Right lobe of liver (tissue), 6 donors: Measurements from ENCODE around the gene TRNAU1AP. TPM values are rescaled to one million over a fixed set of nuclear protein-coding genes. Genes with fewer than 3 reads are reported as not detected.

Experiments used
- ATAC-seq, 4 donors: fragments of 200-7000 bp; cut with Tn5 transposase; one replicate each; pipeline ENCODE4 v1.9.1; 2020; ENCODE audit warnings: mild to moderate bottlenecking in 4 of 4, moderate library complexity in 4 of 4
- DNase-seq, 3 donors: peaks; one replicate each; pipeline ENCODE4 v3.0.0-alpha.2; 2020
- H3K27ac ChIP-seq, 3 donors: fragments of 200-600 bp; one replicate each; pipeline ENCODE4 v1.8.0; 2022
- H3K27me3 ChIP-seq, 2 donors: fragments of 200-600 bp; one replicate each; pipeline ENCODE4 v1.8.0; 2022
- H3K36me3 ChIP-seq, 4 donors: fragments of 200-600 bp; sonication (generic) in 1 of 4; one replicate each; pipeline versions ENCODE4 v1.5.1 to v1.8.0; 2017 to 2022; ENCODE audit warnings: control low read depth in 1 of 4
- H3K4me1 ChIP-seq, 4 donors: fragments of 200-600 bp; sonication (generic) in 1 of 4; one replicate each; pipeline versions ENCODE4 v1.5.1 to v1.8.0; 2017 to 2022; ENCODE audit warnings: control low read depth in 1 of 4
- H3K4me3 ChIP-seq, 3 donors: fragments of 200-600 bp; one replicate each; pipeline ENCODE4 v1.8.0; 2022
- H3K9me3 ChIP-seq, 4 donors: fragments of 200-600 bp; sonication (generic) in 1 of 4; one replicate each; pipeline versions ENCODE4 v1.5.1 to v1.8.0; 2017 to 2022; ENCODE audit warnings: control low read depth in 1 of 4
- POLR2A ChIP-seq: fragments of 450-650 bp; IDR thresholded peaks from one replicate; pipeline ENCODE4 v1.6.1; 2017; ENCODE audit warnings: antibody characterized with exemption, mild to moderate bottlenecking
- WGBS: methylation state at CpG from one replicate; pipeline ENCODE4 v1.1.6; 2018; ENCODE audit warnings: low coverage, low lambda C conversion rate; ENCODE audit not compliant: insufficient coverage; ENCODE audit errors: missing lambda C conversion rate; 5-methylcytosine and 5-hydroxymethylcytosine counted together
- intact Hi-C, 2 donors: fragments of 100-400 bp; cut with DNase I; formaldehyde crosslinking; loops; one replicate each; pipeline versions ENCODE4 v1.11.2 to v1.14.1; 2022
- total RNA-seq, 6 experiments: library from RNA; depleted of rRNA in 2 of 6; stranded (reverse); fragments of >200 nt in 2 of 6; fragmentation: NEBNext Ultra II Directional in 3 of 6; extraction: Animal tissue kit (Norgen Biotek cat#: 25700) in 3 of 6; gene quantifications; one replicate each; pipeline versions ENCODE4 v1.1.0 to v1.2.4, GENCODE V29; 2016 to 2023
- TF ChIP-seq, protein P1 (sequence below), 4 donors: fragments of 200-600 bp in 3 of 4; fragments of 450-650 bp in 1 of 4; IDR thresholded peaks; one replicate each; pipeline versions ENCODE4 v1.5.1 to v1.8.0; 2016 to 2022; ENCODE audit warnings: antibody characterized with exemption in 4 of 4, mild to moderate bottlenecking in 2 of 4
- donor health status: DM: no; HTN: yes; CAD: no.
- donor health status: DM: no; HTN: no; CAD: no.
- donor health status: DM: no; HTN: no; CAD: no.
- donor health status: DM: no; HTN: yes; CAD: no.
- donor health status: DM: no; HTN: yes; CAD: no.

The TRNAU1AP gene
- total RNA-seq, 6 experiments from 2014 or later = 5.2 to 14.8 (median 7.3) TPM

DNA sequence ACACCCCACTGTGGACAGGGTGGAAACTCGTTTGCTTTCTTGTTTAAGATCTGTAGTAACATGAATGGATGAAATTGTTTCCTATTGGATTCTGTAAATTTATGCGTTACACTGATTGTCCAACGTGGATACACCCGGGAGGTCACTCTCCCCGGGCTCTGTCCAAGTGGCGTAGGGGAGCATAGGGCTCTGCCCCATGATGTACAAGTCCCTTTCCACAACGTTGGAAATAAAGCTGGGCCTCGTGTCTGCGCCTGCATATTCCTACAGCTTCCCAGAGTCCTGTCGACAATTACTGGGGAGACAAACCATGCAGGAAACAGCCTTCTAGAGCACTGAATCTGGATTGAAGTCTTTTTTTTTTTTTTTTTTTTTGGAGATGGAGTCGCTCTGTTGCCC is 45.6 kb upstream of the TRNAU1AP start:
- WGBS = 7% methylated on average over 9 of the region's 11 CpGs
- H3K27ac ChIP-seq = peak overlapping the region; percentile 44 to 85 (median 53)
- peaks cover 16 to 48% (median 29%) of the 10 kb centered on the region in 4 donors for H3K36me3 ChIP-seq
- H3K4me1 ChIP-seq = peaks cover 0 to 30% (median 11%) of the 10 kb centered on the region in 4 donors
- ATAC-seq = peak in 1 of 4 donors; percentile 12
- intact Hi-C loops = no loop called here
- H3K4me3 ChIP-seq = peak overlapping the region; percentile 72 to 94 (median 85)
- H3K27me3 ChIP-seq = no peaks in the 10 kb centered on the region
- no peaks in the 10 kb centered on the region for H3K9me3 ChIP-seq
- no peak for DNase-seq
- TF ChIP-seq, protein P1, sequence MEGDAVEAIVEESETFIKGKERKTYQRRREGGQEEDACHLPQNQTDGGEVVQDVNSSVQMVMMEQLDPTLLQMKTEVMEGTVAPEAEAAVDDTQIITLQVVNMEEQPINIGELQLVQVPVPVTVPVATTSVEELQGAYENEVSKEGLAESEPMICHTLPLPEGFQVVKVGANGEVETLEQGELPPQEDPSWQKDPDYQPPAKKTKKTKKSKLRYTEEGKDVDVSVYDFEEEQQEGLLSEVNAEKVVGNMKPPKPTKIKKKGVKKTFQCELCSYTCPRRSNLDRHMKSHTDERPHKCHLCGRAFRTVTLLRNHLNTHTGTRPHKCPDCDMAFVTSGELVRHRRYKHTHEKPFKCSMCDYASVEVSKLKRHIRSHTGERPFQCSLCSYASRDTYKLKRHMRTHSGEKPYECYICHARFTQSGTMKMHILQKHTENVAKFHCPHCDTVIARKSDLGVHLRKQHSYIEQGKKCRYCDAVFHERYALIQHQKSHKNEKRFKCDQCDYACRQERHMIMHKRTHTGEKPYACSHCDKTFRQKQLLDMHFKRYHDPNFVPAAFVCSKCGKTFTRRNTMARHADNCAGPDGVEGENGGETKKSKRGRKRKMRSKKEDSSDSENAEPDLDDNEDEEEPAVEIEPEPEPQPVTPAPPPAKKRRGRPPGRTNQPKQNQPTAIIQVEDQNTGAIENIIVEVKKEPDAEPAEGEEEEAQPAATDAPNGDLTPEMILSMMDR (IDR thresholded peaks at IDR 0.05) = no peak
- TF ChIP-seq POLR2A = no peak

DNA sequence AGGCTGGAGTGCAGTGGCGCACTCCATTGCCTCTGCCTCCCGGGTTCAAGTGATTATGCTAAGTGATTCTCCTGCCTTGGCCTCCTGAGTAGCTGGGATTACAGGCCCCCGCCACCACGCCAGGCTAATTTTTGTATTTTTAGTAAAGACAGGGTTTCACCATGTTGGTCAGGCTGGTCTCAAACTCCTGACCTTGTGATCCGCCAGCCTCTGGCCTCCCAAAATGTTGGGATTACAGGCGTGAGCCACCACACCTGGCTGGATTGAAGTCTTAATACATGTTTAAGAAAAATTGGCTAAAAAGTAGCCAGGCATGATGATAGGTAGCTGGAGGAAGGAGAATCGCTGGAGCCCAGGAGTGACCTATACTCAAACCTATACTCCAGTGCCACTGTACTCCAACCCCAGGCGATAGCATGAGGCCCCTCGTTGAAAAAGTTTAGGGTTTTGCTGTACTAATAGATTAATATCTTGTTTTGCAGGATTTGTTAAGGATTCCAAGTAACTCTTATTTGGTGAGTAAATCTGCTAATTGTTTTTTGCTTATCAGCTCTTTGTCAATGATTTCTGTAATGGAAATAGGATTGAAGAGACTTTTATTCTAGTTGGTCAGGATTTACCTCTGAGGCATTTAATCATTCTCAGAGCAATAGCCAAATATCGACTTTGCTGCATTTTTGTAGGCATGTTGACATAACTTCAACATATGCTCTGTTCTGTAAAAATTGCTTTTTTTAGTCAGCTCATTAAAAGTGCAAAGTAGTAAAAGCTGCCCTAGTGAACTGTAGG is 45.0 kb upstream of the TRNAU1AP start:
- Histone ChIP-seq H3K4me1 (peaks cover 0 to 30% (median 11%) of the 10 kb centered on the region in 4 donors), H3K4me3 (peak overlapping the region; percentile 72 to 94 (median 85)), H3K9me3 (no peaks in the 10 kb centered on the region), H3K27me3 (no peaks in the 10 kb centered on the region), H3K36me3 (peaks cover 16 to 53% (median 31%) of the 10 kb centered on the region in 4 donors), H3K27ac (peak overlapping the region in 2 of 3 donors; percentile 53 to 85)
- TF ChIP-seq POLR2A = no peak
- TF ChIP-seq, protein P1 (IDR thresholded peaks at IDR 0.05) = no peak
- no peak for DNase-seq
- 32% methylated on average over 10 of the region's 10 CpGs for WGBS
- intact Hi-C loops = no loop called here
- ATAC-seq = no peak

DNA sequence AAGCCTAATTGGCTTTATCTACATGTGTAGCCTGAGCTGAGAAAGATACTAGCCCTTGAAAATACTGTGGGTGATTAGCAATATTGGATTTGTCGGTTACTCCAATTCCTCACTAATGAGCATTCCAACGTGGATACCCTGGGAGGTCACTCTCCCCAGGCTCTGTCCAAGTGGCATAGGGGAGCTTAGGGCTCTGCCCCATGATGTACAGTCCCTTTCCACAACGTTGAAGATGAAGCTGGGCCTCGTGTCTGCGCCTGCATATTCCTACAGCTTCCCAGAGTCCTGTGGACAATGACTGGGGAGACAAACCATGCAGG is 44.5 kb upstream of the TRNAU1AP start:
- Histone ChIP-seq H3K4me1 (peaks cover 0 to 30% (median 11%) of the 10 kb centered on the region in 4 donors), H3K27me3 (no peaks in the 10 kb centered on the region), H3K36me3 (peaks cover 20 to 57% (median 35%) of the 10 kb centered on the region in 4 donors), H3K4me3 (peak overlapping the region in 2 of 3 donors; percentile 72 to 94), H3K27ac (peak overlapping the region in 2 of 3 donors; percentile 53 to 85), H3K9me3 (no peaks in the 10 kb centered on the region)
- 0% methylated on average over 1 of the region's 5 CpGs for WGBS
- DNase-seq (no peak), ATAC-seq (no peak)
- TF ChIP-seq, protein P1 (IDR thresholded peaks at IDR 0.05) = no peak
- no peak for TF ChIP-seq POLR2A
- intact Hi-C loops = no loop called here

DNA sequence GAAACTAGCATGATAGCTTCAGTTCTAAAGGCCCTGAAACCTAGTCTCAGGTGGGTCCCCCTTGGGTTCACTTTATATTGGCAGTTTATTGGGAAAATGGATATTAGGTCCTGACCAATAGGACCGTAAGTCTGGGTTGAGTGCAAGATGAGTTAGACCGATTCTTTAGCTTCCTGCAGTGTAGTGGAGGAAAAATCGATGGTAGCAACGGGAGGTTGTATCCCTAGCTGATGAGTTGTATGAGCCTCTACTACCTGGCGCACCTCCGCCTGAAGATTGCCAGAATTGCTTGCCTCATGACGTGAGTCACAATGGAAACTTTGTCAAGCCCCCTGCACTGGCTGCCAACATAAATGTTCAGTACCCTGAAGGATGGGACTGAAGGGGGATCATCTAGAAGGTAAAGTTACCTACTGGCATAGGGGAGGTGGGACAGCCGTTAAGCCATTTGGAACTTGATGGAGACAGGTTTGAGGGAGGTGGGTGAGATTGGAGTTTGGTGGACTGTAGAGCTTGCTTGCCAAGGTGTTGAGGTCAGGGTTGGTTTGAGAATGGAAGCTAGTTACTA is 43.1 kb upstream of the TRNAU1AP start:
- ATAC-seq (no peak), DNase-seq (no peak)
- Histone ChIP-seq H3K36me3 (peaks cover 20 to 68% (median 37%) of the 10 kb centered on the region in 4 donors), H3K27ac (peak overlapping the region in 1 of 3 donors; percentile 5), H3K9me3 (no peaks in the 10 kb centered on the region), H3K4me3 (no peak overlapping the region), H3K27me3 (no peaks in the 10 kb centered on the region), H3K4me1 (peaks cover 0 to 30% (median 11%) of the 10 kb centered on the region in 4 donors)
- TF ChIP-seq, protein P1 (IDR thresholded peaks at IDR 0.05) = no peak
- peak; percentile 46 for TF ChIP-seq POLR2A
- intact Hi-C loops = no loop called here
- 61% methylated on average over 7 of the region's 8 CpGs for WGBS
